Measurements from ENCODE around the gene HPSE2. TPM values are rescaled to one million over a fixed set of nuclear protein-coding genes. Genes with fewer than 3 reads are reported as not detected.

HPSE2 gene
- total RNA-seq, 1 donor from 2014 or later, result not detected

GRCh38 chr10:98445200-98445812 is 790.3 kb downstream of the HPSE2 start:
- DNase-seq (ENCODE audit: low read depth), result no peak
- peak overlapping the region; percentile 79 for H3K4me3 ChIP-seq (ENCODE audit: low read depth, low read length)
- TF ChIP-seq CTCF (conservative IDR thresholded peaks at IDR 0.05; ENCODE audit: low read depth, low read length), result no peak

- peak; percentile 31 for DNase-seq (ENCODE audit: low read depth)
- no peak overlapping the region for H3K4me3 ChIP-seq (ENCODE audit: low read depth, low read length)
- no peak for TF ChIP-seq CTCF (conservative IDR thresholded peaks at IDR 0.05; ENCODE audit: low read depth, low read length)
These were observed 791.2 kb downstream of the HPSE2 start for GRCh38 chr10:98444314-98445006.

DNA sequence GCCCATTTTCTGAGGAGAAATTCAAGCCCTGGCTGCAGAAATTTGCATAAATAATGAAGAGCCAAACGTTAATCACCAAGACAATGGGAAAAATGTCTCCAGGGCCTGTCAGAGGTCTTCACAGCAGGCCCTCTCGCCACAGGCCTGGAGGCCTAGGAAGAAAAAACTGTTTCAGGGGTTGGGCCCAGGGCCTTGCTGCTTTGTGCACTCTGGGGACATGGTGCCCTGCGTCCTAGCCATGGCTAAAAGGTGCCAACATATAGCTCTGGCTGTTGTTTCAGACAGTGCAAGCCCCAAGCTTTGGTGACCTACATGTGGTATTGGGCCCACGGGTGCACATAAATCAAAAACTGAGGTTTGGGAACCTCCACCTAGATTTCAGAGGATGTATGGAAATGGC is 796.9 kb downstream of the HPSE2 start:
- no peak for DNase-seq (ENCODE audit: low read depth)
- no peak overlapping the region for H3K4me3 ChIP-seq (ENCODE audit: low read depth, low read length)
- TF ChIP-seq CTCF (conservative IDR thresholded peaks at IDR 0.05; ENCODE audit: low read depth, low read length), result no peak

- no peak for TF ChIP-seq CTCF (conservative IDR thresholded peaks at IDR 0.05; ENCODE audit: low read depth, low read length)
- H3K4me3 ChIP-seq (ENCODE audit: low read depth, low read length), result no peak overlapping the region
- DNase-seq (ENCODE audit: low read depth), result no peak
These were observed 798.9 kb downstream of the HPSE2 start for GRCh38 chr10:98436704-98437103.

DNA sequence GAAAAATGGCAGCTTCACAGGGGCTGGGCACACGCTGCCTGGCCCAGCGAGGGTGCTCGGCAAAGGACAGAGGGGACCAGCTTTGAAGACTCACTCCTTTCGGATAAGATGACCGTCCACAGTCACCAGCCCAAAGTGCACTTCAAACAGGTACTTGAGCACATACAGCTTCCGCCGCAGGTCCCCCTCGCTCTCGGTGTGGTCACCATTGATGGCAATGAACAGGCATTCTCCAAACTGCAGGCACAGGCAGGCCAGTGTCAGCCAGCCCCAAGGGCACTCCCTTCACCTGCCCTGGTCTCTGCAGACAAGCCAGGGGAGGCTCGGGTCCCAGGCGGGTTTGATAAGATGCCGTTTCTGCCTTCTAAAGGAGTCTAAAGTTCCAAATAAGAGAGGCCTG is 800.5 kb downstream of the HPSE2 start:
- DNase-seq (ENCODE audit: low read depth), result no peak
- TF ChIP-seq CTCF (conservative IDR thresholded peaks at IDR 0.05; ENCODE audit: low read depth, low read length), result no peak
- no peak overlapping the region for H3K4me3 ChIP-seq (ENCODE audit: low read depth, low read length)

- TF ChIP-seq CTCF (conservative IDR thresholded peaks at IDR 0.05; ENCODE audit: low read depth, low read length), result no peak
- DNase-seq (ENCODE audit: low read depth), result peak; percentile 25
- H3K4me3 ChIP-seq (ENCODE audit: low read depth, low read length), result no peak overlapping the region
These were observed 801.5 kb downstream of the HPSE2 start for GRCh38 chr10:98433881-98434732.

Data from epithelial cell of proximal tubule (primary cell).